NCI-H748 treated with DMSO at 0.1 percent for 48 hours (cell line): ENCODE data around the gene ZDHHC24.
A peak's percentile ranks its signal among the peaks of the same experiment; 100 is the strongest.

ENCODE experiments used
- DNase-seq: peaks from one replicate; lab custom pipeline; 2025; lab: John Stamatoyannopoulos, UW

The ZDHHC24 gene

GRCh38 chr11:66494935-66495334 is 50.9 kb downstream of the ZDHHC24 start:
- DNase-seq = no peak

GRCh38 chr11:66494458-66494857 is 51.4 kb downstream of the ZDHHC24 start:
- DNase-seq = no peak

GRCh38 chr11:66493130-66493529 is 52.7 kb downstream of the ZDHHC24 start:
- DNase-seq = no peak

GRCh38 chr11:66492161-66492865 is 53.5 kb downstream of the ZDHHC24 start:
- no peak for DNase-seq

GRCh38 chr11:66491315-66491935 is 54.4 kb downstream of the ZDHHC24 start:
- no peak for DNase-seq

GRCh38 chr11:66489636-66490035 is 56.2 kb downstream of the ZDHHC24 start:
- DNase-seq = no peak

- no peak for DNase-seq
Measured at GRCh38 chr11:66488957-66489356, 56.9 kb downstream of the ZDHHC24 start.

- DNase-seq = no peak
Measured at GRCh38 chr11:66484806-66485380, 61.0 kb downstream of the ZDHHC24 start.

- peak; percentile 90 for DNase-seq
Measured at GRCh38 chr11:66480117-66480938, 65.5 kb downstream of the ZDHHC24 start, which contains the start of gene DPP3. Gene DPP3, plus strand, starts transcription at chr11:66480434. Its CDS starts 1,767 bp downstream, at chr11:66482201.

- no peak for DNase-seq
Measured at GRCh38 chr11:66479394-66480116, 66.3 kb downstream of the ZDHHC24 start.

- peak; percentile 32 for DNase-seq
Measured at GRCh38 chr11:66478729-66479393, 67.0 kb downstream of the ZDHHC24 start.

GRCh38 chr11:66477263-66478201 is 68.3 kb downstream of the ZDHHC24 start:
- DNase-seq = no peak

- DNase-seq = no peak
Measured at GRCh38 chr11:66476841-66477251, 69.0 kb downstream of the ZDHHC24 start.

- DNase-seq = no peak
Measured at GRCh38 chr11:66476173-66476840, 69.5 kb downstream of the ZDHHC24 start.

GRCh38 chr11:66475349-66476172 is 70.3 kb downstream of the ZDHHC24 start:
- DNase-seq = no peak

GRCh38 chr11:66473608-66474515 is 72.0 kb downstream of the ZDHHC24 start:
- no peak for DNase-seq

GRCh38 chr11:66473167-66473566 is 72.7 kb downstream of the ZDHHC24 start:
- no peak for DNase-seq
